ENCODE results near the gene TBC1D9B.

- TF ChIP-seq CTCF (IDR thresholded peaks at IDR 0.05; ENCODE audit: borderline replicate concordance, extremely low read depth, low read length, poor library complexity, severe bottlenecking) (no peak), EZH2 (IDR thresholded peaks at IDR 0.05; ENCODE audit: borderline replicate concordance, low read depth, low read length, severe bottlenecking) (no peak)
These were observed 67.4 kb downstream of the TBC1D9B start for GRCh38 chr5:179840321-179840720.
